H1 (cell line): ENCODE measurements around the gene PRELID1. TPM values are rescaled to one million over a fixed set of nuclear protein-coding genes. Genes with fewer than 3 reads are reported as not detected.

Source experiments
- CTCF ChIA-PET: fragments of 300-600 bp; sonication (Branson Sonifier 250); formaldehyde crosslinking; loops from one replicate; lab custom pipeline; 2021; ENCODE audit not compliant: partially characterized antibody; lab: Charles Lee
- POLR2A ChIA-PET: fragments of 300-600 bp; sonication (Branson Sonifier 250); formaldehyde crosslinking; loops from one replicate; lab custom pipeline; 2021; ENCODE audit warnings: inconsistent platforms; ENCODE audit not compliant: partially characterized antibody; lab: Charles Lee
- DNase-seq, 2 experiments: peaks; one replicate each; pipeline versions ENCODE4 v3.0.0 to v3.0.0-alpha.2; 2010 to 2022; ENCODE audit warnings: low spot score in 2 of 2, low read depth in 1 of 2, mixed read lengths in 1 of 2
- FAIRE-seq: peaks from 2 replicates; lab custom pipeline; 2011; peaks lifted over from hg19 to GRCh38; lab: Jason Lieb, UNC
- H2AFZ ChIP-seq: 2 replicates; pipeline ENCODE4 v1.8.1; 2012; ENCODE audit warnings: low read length, inconsistent platforms
- H2AK5ac ChIP-seq: 2 replicates; pipeline ENCODE4 v1.6.1; 2013; ENCODE audit warnings: low read depth, low read length
- H2BK120ac ChIP-seq: replicated peaks from 2 replicates; pipeline ENCODE3; 2013; ENCODE audit warnings: low read depth, low read length, inconsistent platforms
- H2BK12ac ChIP-seq: 2 replicates; pipeline ENCODE4 v1.6.1; 2013; ENCODE audit warnings: low read depth, low read length
- H2BK15ac ChIP-seq: 2 replicates; pipeline ENCODE4 v1.6.1; 2013; ENCODE audit warnings: low read length
- H2BK20ac ChIP-seq: 2 replicates; pipeline ENCODE4 v1.6.1; 2013; ENCODE audit warnings: low read length
- H2BK5ac ChIP-seq: 2 replicates; pipeline ENCODE4 v1.6.1; 2013; ENCODE audit warnings: low read depth, low read length
- H3K14ac ChIP-seq: 2 replicates; pipeline ENCODE4 v1.6.1; 2013; ENCODE audit warnings: inconsistent platforms; ENCODE audit not compliant: insufficient read length
- H3K18ac ChIP-seq: 2 replicates; pipeline ENCODE4 v1.6.1; 2013; ENCODE audit warnings: low read length; ENCODE audit errors: extremely low read depth
- H3K23ac ChIP-seq: 2 replicates; pipeline ENCODE4 v1.6.1; 2013; ENCODE audit warnings: inconsistent platforms; ENCODE audit not compliant: insufficient read length
- H3K23me2 ChIP-seq: 2 replicates; pipeline ENCODE4 v1.6.1; 2013; ENCODE audit warnings: low read depth, low read length
- H3K27ac ChIP-seq: 2 replicates; pipeline ENCODE4 v1.6.1; 2011; ENCODE audit warnings: low read depth, low read length, inconsistent platforms
- H3K27me3 ChIP-seq, 4 experiments: replicated peaks in 1 of 4; 1 replicate in 1 of 4; 2 replicates in 3 of 4; pipeline versions ENCODE4 v1.6.1 to v1.8.1; 2011 to 2013; ENCODE audit warnings: low read length in 3 of 4, mild to moderate bottlenecking in 3 of 4, inconsistent platforms in 2 of 4, mixed read lengths in 2 of 4, moderate library complexity in 1 of 4; ENCODE audit not compliant: control insufficient read depth in 3 of 4, insufficient read depth in 3 of 4; ENCODE audit errors: extremely low read depth in 1 of 4
- H3K36me3 ChIP-seq, 4 experiments: 2 replicates each; pipeline versions ENCODE4 v1.6.1 to v1.8.1; 2011 to 2013; ENCODE audit warnings: mild to moderate bottlenecking in 4 of 4, low read length in 3 of 4, moderate library complexity in 2 of 4, control low read depth in 1 of 4, inconsistent platforms in 1 of 4; ENCODE audit not compliant: insufficient read depth in 4 of 4, control insufficient read depth in 2 of 4
- H3K4ac ChIP-seq: replicated peaks from 2 replicates; pipeline ENCODE3; 2013; ENCODE audit warnings: low read length, low read depth, mixed read lengths, inconsistent platforms; ENCODE audit not compliant: insufficient read length
- H3K4me1 ChIP-seq, 4 experiments: replicated peaks in 1 of 4; 1 replicate in 1 of 4; 2 replicates in 3 of 4; pipeline versions ENCODE4 v1.6.1 to v1.8.1; 2011 to 2013; ENCODE audit warnings: low read length in 3 of 4, inconsistent platforms in 2 of 4, mixed read lengths in 1 of 4; ENCODE audit not compliant: insufficient read depth in 4 of 4, control insufficient read depth in 3 of 4
- H3K4me2 ChIP-seq, 2 experiments: 2 replicates each; pipeline versions ENCODE4 v1.6.1 to v1.8.1; 2011 to 2013; ENCODE audit warnings: low read depth in 2 of 2, low read length in 2 of 2, control low read depth in 1 of 2, inconsistent platforms in 1 of 2, mild to moderate bottlenecking in 1 of 2; ENCODE audit not compliant: insufficient read depth in 1 of 2
- H3K4me3 ChIP-seq, 4 experiments: fragments of 200-600, 300-600 bp in 1 of 4; sonication (generic), shearing (Covaris generic), sonication (Bioruptor Twin) in 1 of 4; 2 replicates each; pipeline versions ENCODE4 v1.5.1 to v1.8.1; 2011 to 2016; ENCODE audit warnings: low read length in 4 of 4, low read depth in 3 of 4, control low read depth in 2 of 4, inconsistent platforms in 2 of 4, mild to moderate bottlenecking in 2 of 4, mixed read lengths in 1 of 4, moderate library complexity in 1 of 4; ENCODE audit not compliant: insufficient read depth in 2 of 4; ENCODE audit errors: extremely low read depth in 1 of 4
- H3K56ac ChIP-seq: replicated peaks from 2 replicates; pipeline ENCODE3; 2013; ENCODE audit warnings: low read depth, mild to moderate bottlenecking, mixed read lengths, low read length, inconsistent platforms; ENCODE audit not compliant: insufficient read length
- H3K79me1 ChIP-seq: 2 replicates; pipeline ENCODE4 v1.6.1; 2013; ENCODE audit warnings: low read depth, low read length, control low read depth
- H3K79me2 ChIP-seq, 2 experiments: 2 replicates each; pipeline versions ENCODE4 v1.6.1 to v1.8.1; 2012 to 2013; ENCODE audit warnings: low read length in 2 of 2, mild to moderate bottlenecking in 2 of 2, inconsistent platforms in 1 of 2; ENCODE audit not compliant: insufficient read depth in 2 of 2, control insufficient read depth in 1 of 2
- H3K9ac ChIP-seq, 4 experiments: replicated peaks in 1 of 4; 1 replicate in 1 of 4; 2 replicates in 3 of 4; pipeline versions ENCODE4 v1.6.1 to v1.8.1; 2011 to 2013; ENCODE audit warnings: low read depth in 3 of 4, low read length in 3 of 4, control low read depth in 2 of 4, mild to moderate bottlenecking in 2 of 4, moderate library complexity in 2 of 4, inconsistent platforms in 1 of 4; ENCODE audit errors: extremely low read depth in 1 of 4
- H3K9me3 ChIP-seq, 2 experiments: 2 replicates each; pipeline versions ENCODE4 v1.6.1 to v1.8.1; 2012 to 2013; ENCODE audit warnings: mild to moderate bottlenecking in 2 of 2, moderate library complexity in 2 of 2, control low read depth in 1 of 2, inconsistent platforms in 1 of 2, low read depth in 1 of 2, low read length in 1 of 2, mixed read lengths in 1 of 2; ENCODE audit not compliant: insufficient read depth in 2 of 2
- H4K20me1 ChIP-seq, 2 experiments: replicated peaks in 1 of 2; 2 replicates each; pipeline versions ENCODE3 to v1.8.1; 2011 to 2013; ENCODE audit warnings: inconsistent platforms in 2 of 2, low read length in 2 of 2, mild to moderate bottlenecking in 1 of 2; ENCODE audit not compliant: insufficient read depth in 2 of 2, control insufficient read depth in 1 of 2
- H4K5ac ChIP-seq: 2 replicates; pipeline ENCODE4 v1.6.1; 2013; ENCODE audit warnings: low read length, low read depth, mixed read lengths, inconsistent platforms; ENCODE audit not compliant: insufficient read length
- H4K8ac ChIP-seq: 2 replicates; pipeline ENCODE4 v1.8.0; 2013; ENCODE audit warnings: mild to moderate bottlenecking, moderate library complexity, low read length, inconsistent platforms; ENCODE audit not compliant: insufficient read depth; ENCODE audit errors: extremely low read depth
- H4K91ac ChIP-seq: replicated peaks from 2 replicates; pipeline ENCODE3; 2013; ENCODE audit warnings: low read length, mixed read lengths, inconsistent platforms; ENCODE audit not compliant: insufficient read length
- BACH1 ChIP-seq: IDR thresholded peaks from 2 replicates; pipeline ENCODE4 v1.6.1; 2012; ENCODE audit warnings: low read length, improper control_type of control experiment
- BRCA1 ChIP-seq: IDR thresholded peaks from 2 replicates; pipeline ENCODE4 v1.6.1; 2012; ENCODE audit warnings: low read depth, low read length, improper control_type of control experiment
- CTBP2 ChIP-seq: IDR thresholded peaks from 2 replicates; pipeline ENCODE4 v1.7.0; 2011; ENCODE audit warnings: borderline replicate concordance, mild to moderate bottlenecking, moderate library complexity, mixed read lengths, low read length; ENCODE audit not compliant: insufficient read depth, insufficient read length
- GABPA ChIP-seq: IDR thresholded peaks from 2 replicates; pipeline ENCODE4 v1.6.1; 2011; ENCODE audit warnings: mild to moderate bottlenecking, low read length, moderate library complexity, borderline replicate concordance; ENCODE audit not compliant: insufficient read depth
- KDM4A ChIP-seq: IDR thresholded peaks from one replicate; pipeline ENCODE4 v1.7.1; 2012; ENCODE audit warnings: low read depth, mild to moderate bottlenecking, moderate library complexity, low read length, inconsistent platforms; ENCODE audit not compliant: severe bottlenecking
- MAX ChIP-seq: IDR thresholded peaks from 2 replicates; pipeline ENCODE4 v1.6.1; 2012; ENCODE audit warnings: inconsistent platforms
- NRF1 ChIP-seq: IDR thresholded peaks from 2 replicates; pipeline ENCODE4 v1.6.1; 2011; ENCODE audit warnings: mild to moderate bottlenecking, low read depth, low read length, improper control_type of control experiment
- RAD21 ChIP-seq, 2 experiments: IDR thresholded peaks in 1 of 2; conservative IDR thresholded peaks in 1 of 2; 2 replicates each; pipeline ENCODE4 v1.6.1; 2011; ENCODE audit warnings: low read depth in 2 of 2, low read length in 2 of 2, improper control_type of control experiment in 1 of 2, inconsistent platforms in 1 of 2, mild to moderate bottlenecking in 1 of 2, moderate library complexity in 1 of 2
- TEAD4 ChIP-seq: IDR thresholded peaks from 2 replicates; pipeline ENCODE4 v1.6.1; 2012; ENCODE audit warnings: low read depth, low read length, inconsistent platforms, mixed read lengths
- YY1 ChIP-seq: IDR thresholded peaks from 2 replicates; pipeline ENCODE4 v1.6.1; 2011; ENCODE audit warnings: low read depth, mild to moderate bottlenecking, low read length
- WGBS, 2 experiments: shearing (Covaris generic) in 1 of 2; methylation state at CpG; one replicate each; pipeline versions ENCODE4 v1.1.6 to v1.1.7; 2013 to 2015; ENCODE audit warnings: low lambda C conversion rate in 2 of 2, mixed read lengths in 2 of 2, inconsistent platforms in 1 of 2, low coverage in 1 of 2, missing lambda C conversion rate in 1 of 2; ENCODE audit not compliant: insufficient replicate concordance in 2 of 2, insufficient coverage in 1 of 2, insufficient read length in 1 of 2; ENCODE audit errors: extremely low coverage in 1 of 2, missing lambda C conversion rate in 1 of 2; 5-methylcytosine and 5-hydroxymethylcytosine counted together
- polyA plus RNA-seq, 7 experiments: library from polyadenylated mRNA; depleted of rRNA in 3 of 7; stranded (reverse) in 5 of 7; unstranded in 2 of 7; fragments of >200 nt in 5 of 7; fragments of 200-250 nt in 2 of 7; gene quantifications; 1 replicate in 5 of 7; 2 replicates in 1 of 7; 4 replicates in 1 of 7; pipeline versions ENCODE4 v1.2.1 to v1.2.3, GENCODE V29; 2011 to 2013; ENCODE audit warnings: missing spikeins in 2 of 7, mixed read lengths in 2 of 7
- total RNA-seq: library from RNA; stranded (reverse); fragmentation: NEBNext Ultra II Directional; extraction: Animal tissue kit (Norgen Biotek cat#: 25700); gene quantifications from 2 replicates; pipeline ENCODE4 v1.2.1, GENCODE V29; 2021

PRELID1 gene
- total and polyA plus RNA-seq, 2 of the 8 experiments (the other 6 are each of a cell fraction or from before 2014, with no cell fraction given): 272 to 428 TPM

DNA sequence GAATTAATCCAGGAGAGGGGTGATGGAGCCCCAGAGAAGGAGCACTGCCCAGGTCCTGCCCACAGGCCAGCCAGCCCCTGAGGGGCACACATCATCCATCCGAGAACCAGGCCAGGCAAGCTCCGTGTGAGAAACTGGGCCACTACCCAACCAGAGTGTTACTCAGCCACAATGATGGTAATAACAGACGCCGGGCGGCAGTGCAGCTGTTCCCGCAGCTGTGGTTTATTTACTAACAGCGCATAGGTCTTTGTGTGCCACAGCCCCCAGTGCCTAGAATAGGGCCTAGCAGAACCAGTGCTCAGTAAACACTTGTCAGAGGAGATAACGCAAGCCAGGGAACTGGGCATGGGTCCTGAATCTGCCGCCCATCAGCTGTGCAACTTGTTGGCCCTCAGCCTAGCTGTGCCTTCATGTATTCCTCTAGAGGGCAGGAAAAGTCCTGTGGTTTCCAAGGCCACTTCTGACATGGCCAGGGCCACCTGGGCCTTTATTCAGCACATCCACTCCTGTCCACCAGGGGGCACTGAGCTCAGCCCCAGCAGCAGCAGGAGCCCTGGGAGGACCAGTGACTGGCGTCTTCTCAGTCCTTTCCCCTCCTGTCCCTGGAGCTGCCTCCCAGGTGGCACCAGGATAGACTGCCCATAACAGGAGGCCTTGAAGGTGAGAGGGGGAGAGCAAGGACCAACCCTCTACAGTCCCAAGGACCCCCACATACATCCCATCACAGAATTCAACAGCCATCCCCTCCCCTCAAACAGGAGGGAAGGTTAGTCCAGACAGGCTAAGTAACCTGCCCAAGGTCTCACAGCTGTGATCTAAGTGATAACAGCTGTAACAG is 6.0 kb downstream of the PRELID1 start:
- H3K4me3 ChIP-seq: no peak overlapping the region
- no peak overlapping the region for H2BK12ac ChIP-seq
- FAIRE-seq: peak; percentile 19
- peaks cover 11% of the 10 kb centered on the region for H3K23me2 ChIP-seq
- H4K5ac ChIP-seq: no peak overlapping the region
- H3K14ac ChIP-seq: no peak overlapping the region
- no peak overlapping the region for H3K4me2 ChIP-seq
- H4K91ac ChIP-seq: no peak overlapping the region
- H2BK5ac ChIP-seq: no peak overlapping the region
- H4K20me1 ChIP-seq: peaks cover 5 to 11% of the 10 kb centered on the region in 2 experiments
- H3K36me3 ChIP-seq: peaks cover 3 to 19% (median 13%) of the 10 kb centered on the region in 4 experiments; a peak in 6 of 8 replicates
- H2BK120ac ChIP-seq: no peak overlapping the region
- H3K79me1 ChIP-seq: peaks cover 6% of the 10 kb centered on the region
- H4K8ac ChIP-seq: no peak overlapping the region
- H3K9me3 ChIP-seq: no peaks in the 10 kb centered on the region
- peak; percentile 85 to 90 for DNase-seq
- no peak overlapping the region for H3K18ac ChIP-seq
- ChIA-PET POLR2A (interaction anchor here (0.6 to 6.0 kb wide), 14 partner anchors 7 to 194 kb away, joined by 3 to 26 read pairs (median 4); partner anchors contain the start of genes PRELID1 and RAB24), CTCF (interaction anchor here (0.6 to 16.6 kb wide), 55 partner anchors 10 to 495 kb away, joined by 3 to 251 read pairs (median 5); partner anchors contain the start of genes F12, GRK6, LMAN2 and PDLIM7)
- H3K27ac ChIP-seq: no peak overlapping the region
- no peak overlapping the region for H2AK5ac ChIP-seq
- no peak overlapping the region for H3K9ac ChIP-seq
- H3K27me3 ChIP-seq: no peaks in the 10 kb centered on the region
- no peak overlapping the region for H2BK20ac ChIP-seq
- H2BK15ac ChIP-seq: no peak overlapping the region
- no peak overlapping the region for H3K4ac ChIP-seq
- 72% methylated on average over 10 of the region's 10 CpGs; no CpG with 5 or more reads in 1 of the 2 experiments for WGBS, 2 experiments
- H2AFZ ChIP-seq: no peak overlapping the region
- H3K4me1 ChIP-seq: peaks cover 0 to 21% (median 15%) of the 10 kb centered on the region in 4 experiments; a peak in 6 of 7 replicates
- H3K56ac ChIP-seq: no peak overlapping the region
- H3K79me2 ChIP-seq: peaks cover 4 to 10% of the 10 kb centered on the region in 2 experiments; a peak in 3 of 4 replicates
- no peak overlapping the region for H3K23ac ChIP-seq
- TF ChIP-seq YY1 (0 out of 2 replicates have a peak, but pooled peaks have one; percentile 33), GABPA (0 out of 2 replicates have a peak, but pooled peaks have one; percentile 43), CTBP2 (no peak), BRCA1 (no peak), RAD21 (IDR thresholded peaks at IDR 0.05 in 1 of 2, conservative IDR thresholded peaks at IDR 0.05 in 1 of 2; ENCODE audit: low read depth in 2 of 2, low read length in 2 of 2) (peak; percentile 62 to 78), BACH1 (no peak), KDM4A (no peak), TEAD4 (no peak), NRF1 (no peak), MAX (peak; percentile 26; the same call in 1 of the 2 replicates)
